Bone marrow (tissue), 2 donors: ENCODE data around the gene TRAK2.
A peak's percentile ranks its signal among the peaks of the same experiment; 100 is the strongest.
"Not testable (repeated sequence)": the region's sequence is repeated elsewhere in the genome, so short reads cannot be mapped to it uniquely, and the experiment has no call there.

ENCODE experiments used
- DNase-seq, 2 donors: peaks; one replicate each; lab custom pipeline; 2025; lab: John Stamatoyannopoulos, UW

The TRAK2 gene

GRCh38 chr2:201451292-201452057 is at the start of gene TRAK2, which contains the start of gene STRADB:
TRAK2 (minus strand) TSS chr2:201451458; CDS start chr2:201420507, 30,951 bp downstream.
STRADB (plus strand) TSS chr2:201451740; CDS start chr2:201454841, 3,101 bp downstream.
- peak; percentile 89 to 97 for DNase-seq

- DNase-seq = no peak
Observed at GRCh38 chr2:201500534-201500933, 49.3 kb upstream of the TRAK2 start.

- DNase-seq = no peak
Observed at GRCh38 chr2:201496785-201497184, 45.5 kb upstream of the TRAK2 start.

- DNase-seq = no peak
Observed at GRCh38 chr2:201490291-201490690, 39.0 kb upstream of the TRAK2 start.

GRCh38 chr2:201484805-201485204 is 33.5 kb upstream of the TRAK2 start:
- no peak for DNase-seq

GRCh38 chr2:201483758-201484157 is 32.5 kb upstream of the TRAK2 start:
- not testable (repeated sequence) for DNase-seq

GRCh38 chr2:201483342-201483741 is 32.1 kb upstream of the TRAK2 start:
- DNase-seq = no peak

GRCh38 chr2:201482543-201482942 is 31.3 kb upstream of the TRAK2 start:
- no peak for DNase-seq

GRCh38 chr2:201472411-201472810 is 21.2 kb upstream of the TRAK2 start:
- no peak for DNase-seq

GRCh38 chr2:201471732-201472393 is 20.6 kb upstream of the TRAK2 start:
- DNase-seq = no peak

GRCh38 chr2:201470821-201471731 is 19.8 kb upstream of the TRAK2 start:
- no peak for DNase-seq

GRCh38 chr2:201467666-201468065 is 16.4 kb upstream of the TRAK2 start:
- DNase-seq = no peak

GRCh38 chr2:201466050-201466675 is 14.9 kb upstream of the TRAK2 start:
- DNase-seq = no peak

GRCh38 chr2:201465524-201465971 is 14.3 kb upstream of the TRAK2 start:
- DNase-seq = no peak

GRCh38 chr2:201464547-201464946 is 13.3 kb upstream of the TRAK2 start:
- no peak for DNase-seq

- no peak for DNase-seq
Observed at GRCh38 chr2:201460532-201460931, 9.3 kb upstream of the TRAK2 start.

GRCh38 chr2:201458381-201458780 is 7.1 kb upstream of the TRAK2 start:
- no peak for DNase-seq

- no peak for DNase-seq
Observed at GRCh38 chr2:201452922-201453643, 1.8 kb upstream of the TRAK2 start.

- DNase-seq = no peak
Observed at GRCh38 chr2:201452058-201452921, 1.0 kb upstream of the TRAK2 start.

- no peak for DNase-seq
Observed at GRCh38 chr2:201450954-201451291, 335 bp downstream of the TRAK2 start.
